Suprapubic skin (tissue), 4 donors: Measurements from ENCODE around the gene TMEM145. TPM values are rescaled to one million over a fixed set of nuclear protein-coding genes. Genes with fewer than 3 reads are reported as not detected.

Source experiments
- DNase-seq, 2 donors: peaks; one replicate each; pipeline ENCODE4 v3.0.0-alpha.2; 2019; ENCODE audit warnings: low spot score in 2 of 2
- H3K27ac ChIP-seq: fragments of 200-600 bp; sonication (generic); one replicate; pipeline ENCODE4 v1.5.1; 2019
- H3K27me3 ChIP-seq: fragments of 200-600 bp; sonication (generic); one replicate; pipeline ENCODE4 v1.5.1; 2019
- H3K36me3 ChIP-seq: fragments of 200-600 bp; sonication (generic); one replicate; pipeline ENCODE4 v1.5.1; 2019
- H3K4me1 ChIP-seq: fragments of 200-600 bp; sonication (generic); one replicate; pipeline ENCODE4 v1.5.1; 2019
- H3K4me3 ChIP-seq: fragments of 200-600 bp; sonication (generic); one replicate; pipeline ENCODE4 v1.5.1; 2019; ENCODE audit warnings: mild to moderate bottlenecking
- H3K9me3 ChIP-seq: fragments of 200-600 bp; sonication (generic); one replicate; pipeline ENCODE4 v1.5.1; 2019
- EP300 ChIP-seq: sonication (generic); formaldehyde crosslinking; IDR thresholded peaks from one replicate; pipeline ENCODE4 v1.6.1; 2017; ENCODE audit warnings: antibody characterized with exemption
- POLR2A ChIP-seq, 2 donors: fragments of 450-650 bp; IDR thresholded peaks; one replicate each; pipeline ENCODE4 v1.6.1; 2017; ENCODE audit warnings: antibody characterized with exemption in 2 of 2, mild to moderate bottlenecking in 2 of 2, moderate library complexity in 2 of 2
- POLR2AphosphoS5 ChIP-seq, 3 donors: sonication (generic); formaldehyde crosslinking; IDR thresholded peaks; one replicate each; pipeline ENCODE4 v1.6.1; 2017; ENCODE audit warnings: antibody characterized with exemption in 3 of 3
- WGBS: methylation state at CpG from one replicate; pipeline ENCODE4 v1.1.5; 2018; 5-methylcytosine and 5-hydroxymethylcytosine counted together
- total RNA-seq, 4 donors: library from RNA; depleted of rRNA; stranded (reverse); fragments of >200 nt; gene quantifications; one replicate each; pipeline ENCODE4 v1.1.0, GENCODE V29; 2016
- TF ChIP-seq, protein P1 (sequence below), 2 donors: fragments of 200-600 bp in 1 of 2; fragments of 450-650 bp in 1 of 2; sonication (generic) in 1 of 2; IDR thresholded peaks; one replicate each; pipeline ENCODE4 v1.5.1; 2016 to 2019; ENCODE audit warnings: antibody characterized with exemption in 2 of 2, mild to moderate bottlenecking in 1 of 2, moderate library complexity in 1 of 2

Gene TMEM145
- total RNA-seq, 4 donors from 2014 or later = 4.2 TPM; not detected in 3

- no peak overlapping the region for H3K4me3 ChIP-seq
- H3K4me1 ChIP-seq = peaks cover 19% of the 10 kb centered on the region
- TF ChIP-seq EP300 = no peak
- TF ChIP-seq, protein P1, sequence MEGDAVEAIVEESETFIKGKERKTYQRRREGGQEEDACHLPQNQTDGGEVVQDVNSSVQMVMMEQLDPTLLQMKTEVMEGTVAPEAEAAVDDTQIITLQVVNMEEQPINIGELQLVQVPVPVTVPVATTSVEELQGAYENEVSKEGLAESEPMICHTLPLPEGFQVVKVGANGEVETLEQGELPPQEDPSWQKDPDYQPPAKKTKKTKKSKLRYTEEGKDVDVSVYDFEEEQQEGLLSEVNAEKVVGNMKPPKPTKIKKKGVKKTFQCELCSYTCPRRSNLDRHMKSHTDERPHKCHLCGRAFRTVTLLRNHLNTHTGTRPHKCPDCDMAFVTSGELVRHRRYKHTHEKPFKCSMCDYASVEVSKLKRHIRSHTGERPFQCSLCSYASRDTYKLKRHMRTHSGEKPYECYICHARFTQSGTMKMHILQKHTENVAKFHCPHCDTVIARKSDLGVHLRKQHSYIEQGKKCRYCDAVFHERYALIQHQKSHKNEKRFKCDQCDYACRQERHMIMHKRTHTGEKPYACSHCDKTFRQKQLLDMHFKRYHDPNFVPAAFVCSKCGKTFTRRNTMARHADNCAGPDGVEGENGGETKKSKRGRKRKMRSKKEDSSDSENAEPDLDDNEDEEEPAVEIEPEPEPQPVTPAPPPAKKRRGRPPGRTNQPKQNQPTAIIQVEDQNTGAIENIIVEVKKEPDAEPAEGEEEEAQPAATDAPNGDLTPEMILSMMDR (IDR thresholded peaks at IDR 0.05) = no peak
- TF ChIP-seq POLR2A (IDR thresholded peaks at IDR 0.05) = no peak
- TF ChIP-seq POLR2AphosphoS5 (IDR thresholded peaks at IDR 0.05) = no peak
- H3K27ac ChIP-seq = no peak overlapping the region
- DNase-seq = no peak
- H3K9me3 ChIP-seq = no peaks in the 10 kb centered on the region
- peaks cover 29% of the 10 kb centered on the region for H3K27me3 ChIP-seq
- no peaks in the 10 kb centered on the region for H3K36me3 ChIP-seq
- 44% methylated on average over 21 of the region's 28 CpGs for WGBS
Measured at GRCh38 chr19:42316223-42317211, 3.4 kb downstream of the TMEM145 start.

- 87% methylated on average over 13 of the region's 13 CpGs for WGBS
- no peak overlapping the region for H3K27ac ChIP-seq
- TF ChIP-seq POLR2A (IDR thresholded peaks at IDR 0.05) = no peak
- no peak for TF ChIP-seq POLR2AphosphoS5 (IDR thresholded peaks at IDR 0.05)
- no peak for TF ChIP-seq EP300
- TF ChIP-seq, protein P1 (IDR thresholded peaks at IDR 0.05) = no peak
Measured at GRCh38 chr19:42317535-42317934, 4.4 kb downstream of the TMEM145 start.

DNA sequence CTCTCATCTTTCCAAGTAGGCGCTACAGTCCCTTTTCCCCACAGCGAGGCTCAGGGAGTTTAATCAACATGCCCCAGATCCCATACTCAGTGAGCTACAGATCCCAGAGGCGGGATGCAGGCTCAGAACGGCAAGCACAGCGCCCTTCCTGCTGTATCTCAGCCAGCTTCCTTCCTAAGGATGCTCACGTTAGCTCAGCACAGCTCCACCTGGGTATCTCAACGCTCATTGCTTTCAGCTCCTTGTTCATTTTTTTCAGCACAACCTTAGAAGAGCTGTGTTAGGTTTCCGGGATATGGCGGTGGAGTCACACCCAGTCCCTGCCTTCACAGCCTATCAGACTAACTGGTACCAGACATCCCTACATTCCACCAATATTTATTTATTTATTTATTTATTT, 9.2 kb downstream of the TMEM145 start:
- Histone ChIP-seq H3K27me3 (peaks cover 28% of the 10 kb centered on the region), H3K4me1 (peaks cover 32% of the 10 kb centered on the region), H3K9me3 (no peaks in the 10 kb centered on the region), H3K4me3 (no peak overlapping the region), H3K27ac (no peak overlapping the region), H3K36me3 (no peaks in the 10 kb centered on the region)
- TF ChIP-seq POLR2A (IDR thresholded peaks at IDR 0.05) (no peak), POLR2AphosphoS5 (IDR thresholded peaks at IDR 0.05) (no peak), EP300 (no peak)
- TF ChIP-seq, protein P1 (IDR thresholded peaks at IDR 0.05) = no peak
- WGBS = 55% methylated on average over 9 of the region's 9 CpGs
- DNase-seq = no peak

More at GRCh38 chr19:42317535-42317934, 4.4 kb downstream of the TMEM145 start:
- Histone ChIP-seq H3K9me3 (no peaks in the 10 kb centered on the region), H3K4me3 (no peak overlapping the region), H3K4me1 (peaks cover 18% of the 10 kb centered on the region), H3K27me3 (peaks cover 32% of the 10 kb centered on the region), H3K36me3 (no peaks in the 10 kb centered on the region)
- DNase-seq = no peak

- Histone ChIP-seq H3K27ac (no peak overlapping the region), H3K36me3 (no peaks in the 10 kb centered on the region), H3K4me1 (peaks cover 36% of the 10 kb centered on the region), H3K4me3 (peak overlapping the region; percentile 92), H3K27me3 (peaks cover 28% of the 10 kb centered on the region), H3K9me3 (no peaks in the 10 kb centered on the region)
- 53% methylated on average over 20 of the region's 29 CpGs for WGBS
- TF ChIP-seq, protein P1 (IDR thresholded peaks at IDR 0.05) = no peak
- TF ChIP-seq POLR2A (IDR thresholded peaks at IDR 0.05) (no peak), POLR2AphosphoS5 (IDR thresholded peaks at IDR 0.05) (no peak), EP300 (no peak)
- no peak for DNase-seq
Measured at GRCh38 chr19:42323473-42323851, 10.4 kb downstream of the TMEM145 start.
